Stimulated activated naive CD8-positive, alpha-beta T cell treated with anti-CD3 and anti-CD28 coated beads, Interleukin-15, Interleukin-2, amounts not matched to agents 100 U/mL and 50 U/mL, for 24 hours (primary cell): ENCODE measurements around the gene PRAMEF4.
"Not testable (repeated sequence)": the region's sequence is repeated elsewhere in the genome, so short reads cannot be mapped to it uniquely, and the experiment has no call there.

ENCODE experiments used
- ATAC-seq: fragments of 150-1000 bp; cut with Tn5 transposase; one replicate; pipeline ENCODE4 v1.10.0; 2021
- DNase-seq: peaks from one replicate; pipeline ENCODE4 v3.0.0; 2021

PRAMEF4 gene

GRCh38 chr1:12886101-12886500 is at the start of gene PRAMEF4:
TSS of gene PRAMEF4 (minus strand) at chr1:12886201. CDS start at chr1:12883394, 2,807 bp downstream.
- DNase-seq, ATAC-seq: not testable (repeated sequence)

GRCh38 chr1:12924368-12924767 is 38.4 kb upstream of the PRAMEF4 start:
- not testable (repeated sequence) for ATAC-seq, DNase-seq

- ATAC-seq, DNase-seq: not testable (repeated sequence)
These were observed 35.7 kb upstream of the PRAMEF4 start for GRCh38 chr1:12921749-12922148.

- not testable (repeated sequence) for ATAC-seq, DNase-seq
These were observed 30.3 kb upstream of the PRAMEF4 start, which contains the start of gene PRAMEF7 for GRCh38 chr1:12916310-12916709. TSS of gene PRAMEF7 (plus strand) at chr1:12916610. CDS start at chr1:12917693, 1,083 bp downstream.

GRCh38 chr1:12903793-12904572 is 18.0 kb upstream of the PRAMEF4 start:
- ATAC-seq: not testable (repeated sequence)

GRCh38 chr1:12899186-12899585 is 13.2 kb upstream of the PRAMEF4 start:
- DNase-seq, ATAC-seq: not testable (repeated sequence)

More at GRCh38 chr1:12903793-12904572, 18.0 kb upstream of the PRAMEF4 start:
- DNase-seq: not testable (repeated sequence)

- DNase-seq, ATAC-seq: not testable (repeated sequence)
These were observed 12.2 kb upstream of the PRAMEF4 start, which contains the start of gene PRAMEF10 for GRCh38 chr1:12898170-12898569. TSS of gene PRAMEF10 (minus strand) at chr1:12898270. CDS start at chr1:12895847, 2,423 bp downstream.

GRCh38 chr1:12878453-12878852 is 7.5 kb downstream of the PRAMEF4 start:
- DNase-seq, ATAC-seq: not testable (repeated sequence)

- ATAC-seq, DNase-seq: not testable (repeated sequence)
These were observed 22.7 kb downstream of the PRAMEF4 start for GRCh38 chr1:12863131-12863880.

- not testable (repeated sequence) for ATAC-seq, DNase-seq
These were observed 29.2 kb downstream of the PRAMEF4 start, which contains the start of gene PRAMEF2 for GRCh38 chr1:12856786-12857185. TSS of gene PRAMEF2 (plus strand) at chr1:12857086. CDS start at chr1:12859010, 1,924 bp downstream.

GRCh38 chr1:12851779-12852178 is 34.2 kb downstream of the PRAMEF4 start:
- no peak for ATAC-seq

GRCh38 chr1:12848620-12849019 is 37.4 kb downstream of the PRAMEF4 start, which contains the start of gene HNRNPCL1:
TSS of gene HNRNPCL1 (minus strand) at chr1:12848720. CDS start at chr1:12848289, 431 bp downstream.
- not testable (repeated sequence) for ATAC-seq, DNase-seq

More at GRCh38 chr1:12851779-12852178, 34.2 kb downstream of the PRAMEF4 start:
- DNase-seq: no peak

- not testable (repeated sequence) for ATAC-seq, DNase-seq
These were observed 52.8 kb downstream of the PRAMEF4 start for GRCh38 chr1:12833251-12833650.

GRCh38 chr1:12831310-12831709 is 54.7 kb downstream of the PRAMEF4 start, which contains the start of gene PRAMEF11:
TSS of gene PRAMEF11 (minus strand) at chr1:12831410. CDS start at chr1:12828789, 2,621 bp downstream.
- not testable (repeated sequence) for DNase-seq, ATAC-seq
